ENCODE measurements around the gene DNM3.

DNM3 gene

GRCh38 chr1:172326136-172326535, 484.8 kb downstream of the DNM3 start:
- no peaks in the 10 kb centered on the region for H3F3A ChIP-seq (ENCODE audit: insufficient read depth, low read length)
- TF ChIP-seq, protein P1, sequence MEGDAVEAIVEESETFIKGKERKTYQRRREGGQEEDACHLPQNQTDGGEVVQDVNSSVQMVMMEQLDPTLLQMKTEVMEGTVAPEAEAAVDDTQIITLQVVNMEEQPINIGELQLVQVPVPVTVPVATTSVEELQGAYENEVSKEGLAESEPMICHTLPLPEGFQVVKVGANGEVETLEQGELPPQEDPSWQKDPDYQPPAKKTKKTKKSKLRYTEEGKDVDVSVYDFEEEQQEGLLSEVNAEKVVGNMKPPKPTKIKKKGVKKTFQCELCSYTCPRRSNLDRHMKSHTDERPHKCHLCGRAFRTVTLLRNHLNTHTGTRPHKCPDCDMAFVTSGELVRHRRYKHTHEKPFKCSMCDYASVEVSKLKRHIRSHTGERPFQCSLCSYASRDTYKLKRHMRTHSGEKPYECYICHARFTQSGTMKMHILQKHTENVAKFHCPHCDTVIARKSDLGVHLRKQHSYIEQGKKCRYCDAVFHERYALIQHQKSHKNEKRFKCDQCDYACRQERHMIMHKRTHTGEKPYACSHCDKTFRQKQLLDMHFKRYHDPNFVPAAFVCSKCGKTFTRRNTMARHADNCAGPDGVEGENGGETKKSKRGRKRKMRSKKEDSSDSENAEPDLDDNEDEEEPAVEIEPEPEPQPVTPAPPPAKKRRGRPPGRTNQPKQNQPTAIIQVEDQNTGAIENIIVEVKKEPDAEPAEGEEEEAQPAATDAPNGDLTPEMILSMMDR (IDR thresholded peaks at IDR 0.05; ENCODE audit: low read length) = no peak
- no peak for TF ChIP-seq EZH2 (IDR thresholded peaks at IDR 0.05; ENCODE audit: borderline replicate concordance, low read length)
- no peaks in the 10 kb centered on the region for H3K79me2 ChIP-seq (ENCODE audit: insufficient read depth, low read length)
- no peak overlapping the region for H3K27ac ChIP-seq (ENCODE audit: low read depth, low read length, poor library complexity, severe bottlenecking)
- H3K9me3 ChIP-seq (ENCODE audit: low read length) = no peaks in the 10 kb centered on the region
- no peak overlapping the region for H3K9ac ChIP-seq (ENCODE audit: low read length)
- no peaks in the 10 kb centered on the region for H3K27me3 ChIP-seq (ENCODE audit: insufficient read depth, low read length)
- no peaks in the 10 kb centered on the region for H3K9me2 ChIP-seq (ENCODE audit: low read depth, low read length)
- no peaks in the 10 kb centered on the region for H3K4me1 ChIP-seq (ENCODE audit: insufficient read depth, low read length, severe bottlenecking)
- H3K4me3 ChIP-seq (ENCODE audit: low read depth, low read length, poor library complexity, severe bottlenecking) = no peak overlapping the region
- H3K4me2 ChIP-seq (ENCODE audit: low read length) = no peak overlapping the region
- no peaks in the 10 kb centered on the region for H3K36me3 ChIP-seq (ENCODE audit: insufficient read depth, low read length)
- no peak overlapping the region for H2AFZ ChIP-seq (ENCODE audit: low read length)
- H4K20me1 ChIP-seq (ENCODE audit: insufficient read depth, low read length) = no peaks in the 10 kb centered on the region

- Histone ChIP-seq H3K4me1 (ENCODE audit: insufficient read depth, low read length, severe bottlenecking) (no peaks in the 10 kb centered on the region), H2AFZ (ENCODE audit: low read length) (no peak overlapping the region), H3K79me2 (ENCODE audit: insufficient read depth, low read length) (no peaks in the 10 kb centered on the region), H3K27ac (ENCODE audit: low read depth, low read length, poor library complexity, severe bottlenecking) (no peak overlapping the region), H3K36me3 (ENCODE audit: insufficient read depth, low read length) (no peaks in the 10 kb centered on the region), H4K20me1 (ENCODE audit: insufficient read depth, low read length) (no peaks in the 10 kb centered on the region), H3K9me3 (ENCODE audit: low read length) (no peaks in the 10 kb centered on the region), H3K9me2 (ENCODE audit: low read depth, low read length) (no peaks in the 10 kb centered on the region), H3F3A (ENCODE audit: insufficient read depth, low read length) (no peaks in the 10 kb centered on the region), H3K4me3 (ENCODE audit: low read depth, low read length, poor library complexity, severe bottlenecking) (no peak overlapping the region), H3K27me3 (ENCODE audit: insufficient read depth, low read length) (no peaks in the 10 kb centered on the region), H3K9ac (ENCODE audit: low read length) (no peak overlapping the region), H3K4me2 (ENCODE audit: low read length) (no peak overlapping the region)
- TF ChIP-seq EZH2 (IDR thresholded peaks at IDR 0.05; ENCODE audit: borderline replicate concordance, low read length) = no peak
- TF ChIP-seq, protein P1 (IDR thresholded peaks at IDR 0.05; ENCODE audit: low read length) = no peak
These were observed 487.0 kb downstream of the DNM3 start for GRCh38 chr1:172328266-172328665.

DNA sequence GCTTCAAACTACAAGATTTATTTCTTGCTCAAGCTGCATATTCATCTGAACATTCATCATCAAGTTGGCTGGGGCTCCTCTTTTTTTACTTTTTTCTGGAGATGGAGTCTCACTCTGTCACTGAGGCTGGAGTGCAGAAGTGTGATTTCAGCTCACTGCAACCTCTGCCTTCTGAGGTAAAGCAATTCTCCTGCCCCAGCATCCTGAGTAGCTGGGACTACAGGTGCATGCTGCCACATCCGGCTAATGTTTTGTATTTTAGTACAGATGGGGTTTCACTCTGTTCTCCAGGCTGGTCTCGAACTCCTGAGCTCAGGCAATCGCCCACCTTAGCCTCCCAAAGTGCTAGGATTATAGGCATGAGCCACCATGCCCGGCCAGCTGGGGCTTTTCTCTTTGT, 490.9 kb downstream of the DNM3 start:
- no peaks in the 10 kb centered on the region for H3K4me1 ChIP-seq (ENCODE audit: insufficient read depth, low read length, severe bottlenecking)
- no peaks in the 10 kb centered on the region for H3K36me3 ChIP-seq (ENCODE audit: insufficient read depth, low read length)
- H2AFZ ChIP-seq (ENCODE audit: low read length) = no peak overlapping the region
- H3F3A ChIP-seq (ENCODE audit: insufficient read depth, low read length) = no peaks in the 10 kb centered on the region
- H3K4me2 ChIP-seq (ENCODE audit: low read length) = no peak overlapping the region
- H3K9me3 ChIP-seq (ENCODE audit: low read length) = no peaks in the 10 kb centered on the region
- no peak overlapping the region for H3K27ac ChIP-seq (ENCODE audit: low read depth, low read length, poor library complexity, severe bottlenecking)
- no peaks in the 10 kb centered on the region for H3K79me2 ChIP-seq (ENCODE audit: insufficient read depth, low read length)
- no peaks in the 10 kb centered on the region for H4K20me1 ChIP-seq (ENCODE audit: insufficient read depth, low read length)
- no peaks in the 10 kb centered on the region for H3K9me2 ChIP-seq (ENCODE audit: low read depth, low read length)
- TF ChIP-seq EZH2 (IDR thresholded peaks at IDR 0.05; ENCODE audit: borderline replicate concordance, low read length) = no peak
- TF ChIP-seq, protein P1 (IDR thresholded peaks at IDR 0.05; ENCODE audit: low read length) = no peak
- H3K9ac ChIP-seq (ENCODE audit: low read length) = no peak overlapping the region
- no peak overlapping the region for H3K4me3 ChIP-seq (ENCODE audit: low read depth, low read length, poor library complexity, severe bottlenecking)
- no peaks in the 10 kb centered on the region for H3K27me3 ChIP-seq (ENCODE audit: insufficient read depth, low read length)

Measured in OCI-LY1 (cell line).